HEK293T (cell line): ENCODE measurements around the gene AGBL4.

ENCODE experiments used
- CTCF ChIA-PET: fragments of 350-600 bp; formaldehyde crosslinking; extraction: SDS; loops from one replicate; lab custom pipeline; 2021; ENCODE audit warnings: antibody characterized with exemption, inconsistent platforms; lab: Yijun Ruan, JAX
- POLR2A ChIA-PET: fragments of 350-600 bp; formaldehyde crosslinking; extraction: SDS; loops from one replicate; lab custom pipeline; 2020; ENCODE audit warnings: antibody characterized with exemption, inconsistent platforms; lab: Yijun Ruan, JAX
- DNase-seq: peaks from one replicate; pipeline ENCODE4 v3.0.0; 2012; ENCODE audit warnings: mixed read lengths; ENCODE audit errors: extremely low spot score
- ARNT ChIP-seq: fragments of 450-650 bp; IDR thresholded peaks from 2 replicates; pipeline ENCODE4 v1.6.1; 2017; ENCODE audit warnings: mild to moderate bottlenecking
- BHLHE40 ChIP-seq: fragments of 450-650 bp; IDR thresholded peaks from 2 replicates; pipeline ENCODE4 v1.6.1; 2016; ENCODE audit warnings: mild to moderate bottlenecking, moderate library complexity, borderline replicate concordance
- CTBP1 ChIP-seq: fragments of 450-650 bp; IDR thresholded peaks from 2 replicates; pipeline ENCODE4 v1.6.1; 2016; ENCODE audit warnings: borderline replicate concordance
- ELF4 ChIP-seq: fragments of 450-650 bp; IDR thresholded peaks from 2 replicates; pipeline ENCODE4 v1.6.1; 2017; ENCODE audit warnings: antibody characterized with exemption
- FOXA1 ChIP-seq: fragments of 450-650 bp; IDR thresholded peaks from 2 replicates; pipeline ENCODE4 v1.6.1; 2016; ENCODE audit warnings: mild to moderate bottlenecking
- FOXK2 ChIP-seq: fragments of 450-650 bp; IDR thresholded peaks from 2 replicates; pipeline ENCODE4 v1.6.1; 2016; ENCODE audit warnings: mild to moderate bottlenecking
- FOXM1 ChIP-seq: fragments of 450-650 bp; IDR thresholded peaks from 2 replicates; pipeline ENCODE4 v1.6.1; 2017; ENCODE audit warnings: mild to moderate bottlenecking, borderline replicate concordance
- HDGF ChIP-seq: fragments of 450-650 bp; IDR thresholded peaks from 2 replicates; pipeline ENCODE4 v1.6.1; 2017; ENCODE audit warnings: antibody characterized with exemption, borderline replicate concordance
- L3MBTL2 ChIP-seq: fragments of 450-650 bp; conservative IDR thresholded peaks from 2 replicates; pipeline ENCODE4 v1.6.1; 2016; ENCODE audit warnings: mild to moderate bottlenecking
- LEF1 ChIP-seq: fragments of 450-650 bp; IDR thresholded peaks from 2 replicates; pipeline ENCODE4 v1.6.1; 2017; ENCODE audit warnings: mild to moderate bottlenecking, borderline replicate concordance
- NFRKB ChIP-seq: fragments of 450-650 bp; IDR thresholded peaks from 2 replicates; pipeline ENCODE4 v1.6.1; 2016; ENCODE audit warnings: mild to moderate bottlenecking, moderate library complexity
- PKNOX1 ChIP-seq: fragments of 450-650 bp; IDR thresholded peaks from 2 replicates; pipeline ENCODE4 v1.6.1; 2016
- SP1 ChIP-seq: fragments of 450-650 bp; IDR thresholded peaks from 2 replicates; pipeline ENCODE4 v1.6.1; 2017
- SUZ12 ChIP-seq: fragments of 450-650 bp; IDR thresholded peaks from 2 replicates; pipeline ENCODE4 v1.6.1; 2016; ENCODE audit warnings: mild to moderate bottlenecking
- TARDBP ChIP-seq: fragments of 450-650 bp; IDR thresholded peaks from 2 replicates; pipeline ENCODE4 v1.6.1; 2016
- ZNF384 ChIP-seq: fragments of 450-650 bp; IDR thresholded peaks from 2 replicates; pipeline ENCODE4 v1.6.1; 2016

Gene AGBL4

GRCh38 chr1:48917070-48917454, 1106.7 kb downstream of the AGBL4 start:
- CTCF ChIA-PET = no interaction called here
- TF ChIP-seq TARDBP = no peak
- TF ChIP-seq CTBP1 = no peak
- no peak for TF ChIP-seq HDGF
- TF ChIP-seq ARNT = no peak
- no peak for TF ChIP-seq SUZ12
- no peak for TF ChIP-seq PKNOX1
- TF ChIP-seq FOXK2 = no peak
- TF ChIP-seq BHLHE40 = no peak
- no peak for TF ChIP-seq L3MBTL2
- no peak for TF ChIP-seq ZNF384
- TF ChIP-seq FOXM1 = no peak
- DNase-seq = no peak
- POLR2A ChIA-PET = no interaction called here

GRCh38 chr1:48916130-48917069, 1107.4 kb downstream of the AGBL4 start:
- CTCF ChIA-PET = interaction anchor here (0.6 kb wide), 1 partner anchor 475 kb away, joined by 3 read pairs; no protein-coding TSS in a partner anchor
- POLR2A ChIA-PET = no interaction called here
- TF ChIP-seq SUZ12 (no peak), NFRKB (no peak), PKNOX1 (no peak), BHLHE40 (no peak), ZNF384 (no peak), TARDBP (no peak), CTBP1 (no peak)
- peak; percentile 45 for DNase-seq

GRCh38 chr1:48908606-48909005, 1115.1 kb downstream of the AGBL4 start:
- POLR2A ChIA-PET = no interaction called here
- TF ChIP-seq TARDBP (no peak), ZNF384 (no peak), SUZ12 (no peak), FOXA1 (no peak), BHLHE40 (no peak), FOXK2 (no peak), L3MBTL2 (no peak), PKNOX1 (no peak), CTBP1 (no peak), FOXM1 (no peak), SP1 (no peak), LEF1 (no peak), ARNT (no peak), ELF4 (no peak), HDGF (no peak)
- DNase-seq = no peak
- CTCF ChIA-PET = interaction anchor here (1.8 kb wide), 1 partner anchor 38 kb away, joined by 6 read pairs; no protein-coding TSS in a partner anchor

- ChIA-PET CTCF (no interaction called here), POLR2A (no interaction called here)
- DNase-seq = no peak
- no peak for TF ChIP-seq FOXM1
- TF ChIP-seq TARDBP = no peak
- no peak for TF ChIP-seq NFRKB
- no peak for TF ChIP-seq LEF1
- TF ChIP-seq HDGF = no peak
- TF ChIP-seq CTBP1 = no peak
- no peak for TF ChIP-seq PKNOX1
- no peak for TF ChIP-seq ZNF384
- no peak for TF ChIP-seq FOXA1
- no peak for TF ChIP-seq L3MBTL2
- no peak for TF ChIP-seq FOXK2
- no peak for TF ChIP-seq BHLHE40
- TF ChIP-seq SP1 = no peak
- TF ChIP-seq ELF4 = no peak
These were observed 1117.0 kb downstream of the AGBL4 start for GRCh38 chr1:48906729-48907128.

GRCh38 chr1:48906164-48906563, 1117.6 kb downstream of the AGBL4 start:
- CTCF ChIA-PET = interaction anchor here (0.6 kb wide), 1 partner anchor 15 kb away, joined by 6 read pairs; no protein-coding TSS in a partner anchor
- no peak for TF ChIP-seq PKNOX1
- TF ChIP-seq NFRKB = no peak
- TF ChIP-seq FOXM1 = no peak
- no peak for TF ChIP-seq ELF4
- no peak for TF ChIP-seq BHLHE40
- TF ChIP-seq SP1 = no peak
- no peak for TF ChIP-seq HDGF
- TF ChIP-seq L3MBTL2 = no peak
- no peak for TF ChIP-seq FOXK2
- no peak for TF ChIP-seq ZNF384
- no peak for TF ChIP-seq FOXA1
- TF ChIP-seq CTBP1 = no peak
- no peak for TF ChIP-seq LEF1
- TF ChIP-seq ARNT = no peak
- TF ChIP-seq TARDBP = no peak
- no peak for TF ChIP-seq SUZ12
- POLR2A ChIA-PET = no interaction called here
- no peak for DNase-seq
